Hindlimb muscle (tissue), 1 donor: ENCODE results near the gene DLX2. TPM values are rescaled to one million over a fixed set of nuclear protein-coding genes. Genes with fewer than 3 reads are reported as not detected.
A peak's percentile ranks its signal among the peaks of the same experiment; 100 is the strongest.
"Not testable (repeated sequence)": the region's sequence is repeated elsewhere in the genome, so short reads cannot be mapped to it uniquely, and the experiment has no call there.

Experiments used
- DNase-seq: peaks from one replicate; pipeline ENCODE4 v3.0.0-alpha.2; 2013
- polyA plus RNA-seq: library from polyadenylated mRNA; unstranded; fragments of 120-200 nt; gene quantifications from one replicate; pipeline ENCODE4 v1.2.1, GENCODE V29; 2013; ENCODE audit not compliant: insufficient read length

Gene DLX2
- not detected for polyA plus RNA-seq

GRCh38 chr2:172102391-172103359, at the start of gene DLX2:
TSS of gene DLX2 (minus strand) at chr2:172102900. CDS start at chr2:172102538, 362 bp downstream.
- peak; percentile 86 for DNase-seq

GRCh38 chr2:172147944-172148650, 45.4 kb upstream of the DLX2 start:
- no peak for DNase-seq

- no peak for DNase-seq
Measured at GRCh38 chr2:172143817-172144216, 41.1 kb upstream of the DLX2 start.

GRCh38 chr2:172138727-172139126, 36.0 kb upstream of the DLX2 start:
- not testable (repeated sequence) for DNase-seq

GRCh38 chr2:172137943-172138342, 35.2 kb upstream of the DLX2 start:
- DNase-seq: no peak

GRCh38 chr2:172137109-172137508, 34.4 kb upstream of the DLX2 start:
- DNase-seq: no peak

GRCh38 chr2:172135446-172135845, 32.7 kb upstream of the DLX2 start:
- no peak for DNase-seq

GRCh38 chr2:172134270-172134669, 31.6 kb upstream of the DLX2 start:
- DNase-seq: no peak

- no peak for DNase-seq
Measured at GRCh38 chr2:172131713-172132555, 29.2 kb upstream of the DLX2 start.

GRCh38 chr2:172129404-172129803, 26.7 kb upstream of the DLX2 start:
- no peak for DNase-seq

- DNase-seq: no peak
Measured at GRCh38 chr2:172128484-172128883, 25.8 kb upstream of the DLX2 start.

- no peak for DNase-seq
Measured at GRCh38 chr2:172120118-172120517, 17.4 kb upstream of the DLX2 start.

GRCh38 chr2:172119089-172119488, 16.4 kb upstream of the DLX2 start:
- no peak for DNase-seq

- no peak for DNase-seq
Measured at GRCh38 chr2:172116107-172116506, 13.4 kb upstream of the DLX2 start.

GRCh38 chr2:172114579-172114978, 11.9 kb upstream of the DLX2 start:
- no peak for DNase-seq

- not testable (repeated sequence) for DNase-seq
Measured at GRCh38 chr2:172114176-172114575, 11.5 kb upstream of the DLX2 start.

GRCh38 chr2:172113617-172114016, 10.9 kb upstream of the DLX2 start:
- no peak for DNase-seq

GRCh38 chr2:172109988-172110811, 7.5 kb upstream of the DLX2 start:
- no peak for DNase-seq

- DNase-seq: no peak
Measured at GRCh38 chr2:172109256-172109987, 6.7 kb upstream of the DLX2 start.

GRCh38 chr2:172108587-172108930, 5.9 kb upstream of the DLX2 start:
- DNase-seq: no peak
